ENCODE results near the gene SPDYC.

Gene SPDYC

GRCh38 chr11:65187146-65187675 is 17.2 kb downstream of the SPDYC start:
- no peak overlapping the region for H3K4me3 ChIP-seq (replicated peaks in 1 of 2; ENCODE audit: low read depth in 2 of 2, low read length in 2 of 2)
- no peak for TF ChIP-seq CTCF (IDR thresholded peaks at IDR 0.05; ENCODE audit: low read depth, low read length)
- no peak for DNase-seq (ENCODE audit: low read depth in 2 of 2)

- TF ChIP-seq CTCF (IDR thresholded peaks at IDR 0.05; ENCODE audit: low read depth, low read length) = no peak
- H3K4me3 ChIP-seq (replicated peaks in 1 of 2; ENCODE audit: low read depth in 2 of 2, low read length in 2 of 2) = no peak overlapping the region
- no peak for DNase-seq (ENCODE audit: low read depth in 2 of 2)
Observed at GRCh38 chr11:65187971-65188461, 18.0 kb downstream of the SPDYC start.

GRCh38 chr11:65188486-65188885 is 18.5 kb downstream of the SPDYC start:
- no peak for DNase-seq (ENCODE audit: low read depth in 2 of 2)
- TF ChIP-seq CTCF (IDR thresholded peaks at IDR 0.05; ENCODE audit: low read depth, low read length) = no peak
- no peak overlapping the region for H3K4me3 ChIP-seq (replicated peaks in 1 of 2; ENCODE audit: low read depth in 2 of 2, low read length in 2 of 2)

GRCh38 chr11:65189191-65189590 is 19.2 kb downstream of the SPDYC start:
- TF ChIP-seq CTCF (IDR thresholded peaks at IDR 0.05; ENCODE audit: low read depth, low read length) = no peak
- H3K4me3 ChIP-seq (replicated peaks in 1 of 2; ENCODE audit: low read depth in 2 of 2, low read length in 2 of 2) = no peak overlapping the region
- DNase-seq (ENCODE audit: low read depth in 2 of 2) = no peak

GRCh38 chr11:65194564-65194963 is 24.5 kb downstream of the SPDYC start:
- no peak for TF ChIP-seq CTCF (IDR thresholded peaks at IDR 0.05; ENCODE audit: low read depth, low read length)
- no peak for DNase-seq (ENCODE audit: low read depth in 2 of 2)
- H3K4me3 ChIP-seq (replicated peaks in 1 of 2; ENCODE audit: low read depth in 2 of 2, low read length in 2 of 2) = no peak overlapping the region

- TF ChIP-seq CTCF (IDR thresholded peaks at IDR 0.05; ENCODE audit: low read depth, low read length) = no peak
Observed at GRCh38 chr11:65204143-65204542, 34.1 kb downstream of the SPDYC start.

More at GRCh38 chr11:65204143-65204542, 34.1 kb downstream of the SPDYC start:
- DNase-seq (ENCODE audit: low read depth in 2 of 2) = no peak
- no peak overlapping the region for H3K4me3 ChIP-seq (replicated peaks in 1 of 2; ENCODE audit: low read depth in 2 of 2, low read length in 2 of 2)

Data from cardiac fibroblast (primary cell).